ENCODE data around the gene LBX2. TPM values are rescaled to one million over a fixed set of nuclear protein-coding genes. Genes with fewer than 3 reads are reported as not detected.

LBX2 gene
- total RNA-seq, 1 experiment from 2014 or later = not detected

- intact Hi-C loops (cut with micrococcal nuclease; ENCODE audit: unreplicated experiment) = no loop called here
- ChIA-PET POLR2A (ENCODE audit: low non-redundant PET) (no interaction called here), CTCF (no interaction called here)
- peaks cover 10% of the 10 kb centered on the region for H3K4me1 ChIP-seq (ENCODE audit: insufficient read depth, low read length, poor library complexity, severe bottlenecking)
- TF ChIP-seq EZH2 (IDR thresholded peaks at IDR 0.05; ENCODE audit: borderline replicate concordance, low read depth, low read length, poor library complexity, severe bottlenecking) = no peak
- no peak for TF ChIP-seq CTCF (conservative IDR thresholded peaks at IDR 0.05; ENCODE audit: low read depth, low read length)
- peaks cover 26% of the 10 kb centered on the region for H3K27me3 ChIP-seq (replicated peaks; ENCODE audit: insufficient read depth, low read depth, low read length, poor library complexity)
- no TSS peak for BruUV-seq (replicated peaks)
- H3K9me3 ChIP-seq (ENCODE audit: low read depth, low read length, poor library complexity, severe bottlenecking) = no peaks in the 10 kb centered on the region
- peaks cover 14% of the 10 kb centered on the region for H3K36me3 ChIP-seq (ENCODE audit: insufficient read depth, low read length, poor library complexity, severe bottlenecking)
- no peak overlapping the region for H3K4me3 ChIP-seq (ENCODE audit: low read depth, low read length, poor library complexity, severe bottlenecking)
- H3K27ac ChIP-seq (ENCODE audit: low read depth, low read length, poor library complexity, severe bottlenecking) = no peak overlapping the region
- DNase-seq (ENCODE audit: low spot score) = no peak
Observed at GRCh38 chr2:74502720-74503505, 3.5 kb upstream of the LBX2 start.

GRCh38 chr2:74502147-74502719 is 2.8 kb upstream of the LBX2 start:
- Histone ChIP-seq H3K36me3 (ENCODE audit: insufficient read depth, low read length, poor library complexity, severe bottlenecking) (peaks cover 14% of the 10 kb centered on the region), H3K27me3 (replicated peaks; ENCODE audit: insufficient read depth, low read depth, low read length, poor library complexity) (peaks cover 31% of the 10 kb centered on the region), H3K27ac (ENCODE audit: low read depth, low read length, poor library complexity, severe bottlenecking) (no peak overlapping the region), H3K4me1 (ENCODE audit: insufficient read depth, low read length, poor library complexity, severe bottlenecking) (peaks cover 12% of the 10 kb centered on the region), H3K4me3 (ENCODE audit: low read depth, low read length, poor library complexity, severe bottlenecking) (no peak overlapping the region), H3K9me3 (ENCODE audit: low read depth, low read length, poor library complexity, severe bottlenecking) (no peaks in the 10 kb centered on the region)
- intact Hi-C loops (cut with micrococcal nuclease; ENCODE audit: unreplicated experiment) = no loop called here
- TF ChIP-seq EZH2 (IDR thresholded peaks at IDR 0.05; ENCODE audit: borderline replicate concordance, low read depth, low read length, poor library complexity, severe bottlenecking) (no peak), CTCF (conservative IDR thresholded peaks at IDR 0.05; ENCODE audit: low read depth, low read length) (no peak)
- ChIA-PET POLR2A (ENCODE audit: low non-redundant PET) (no interaction called here), CTCF (no interaction called here)
- no peak for DNase-seq (ENCODE audit: low spot score)
- no TSS peak for BruUV-seq (replicated peaks)

- H3K36me3 ChIP-seq (ENCODE audit: insufficient read depth, low read length, poor library complexity, severe bottlenecking) = peaks cover 14% of the 10 kb centered on the region
- intact Hi-C loops (cut with micrococcal nuclease; ENCODE audit: unreplicated experiment) = no loop called here
- peaks cover 10% of the 10 kb centered on the region for H3K4me1 ChIP-seq (ENCODE audit: insufficient read depth, low read length, poor library complexity, severe bottlenecking)
- POLR2A ChIA-PET (ENCODE audit: low non-redundant PET) = no interaction called here
- CTCF ChIA-PET = no interaction called here
- no peak overlapping the region for H3K27ac ChIP-seq (ENCODE audit: low read depth, low read length, poor library complexity, severe bottlenecking)
- no peaks in the 10 kb centered on the region for H3K9me3 ChIP-seq (ENCODE audit: low read depth, low read length, poor library complexity, severe bottlenecking)
- peaks cover 31% of the 10 kb centered on the region for H3K27me3 ChIP-seq (replicated peaks; ENCODE audit: insufficient read depth, low read depth, low read length, poor library complexity)
- BruUV-seq (replicated peaks) = no TSS peak
- TF ChIP-seq EZH2 (IDR thresholded peaks at IDR 0.05; ENCODE audit: borderline replicate concordance, low read depth, low read length, poor library complexity, severe bottlenecking) = no peak
- no peak for TF ChIP-seq CTCF (conservative IDR thresholded peaks at IDR 0.05; ENCODE audit: low read depth, low read length)
- DNase-seq (ENCODE audit: low spot score) = no peak
- H3K4me3 ChIP-seq (ENCODE audit: low read depth, low read length, poor library complexity, severe bottlenecking) = no peak overlapping the region
Observed at GRCh38 chr2:74501335-74502071, 2.1 kb upstream of the LBX2 start.
